ENCODE results near the gene SPANXN4.

Gene SPANXN4

GRCh38 chrX:143025628-143026027 lies at the start of gene SPANXN4:
Gene SPANXN4, plus strand, starts transcription at chrX:143025928. Its CDS starts 87 bp downstream, at chrX:143026015.
- no peak for DNase-seq (ENCODE audit: low spot score)

- peak; percentile 33 for DNase-seq (ENCODE audit: low spot score)
These were observed 48.4 kb upstream of the SPANXN4 start for GRCh38 chrX:142977128-142977914.

GRCh38 chrX:142978130-142978684 lies 47.5 kb upstream of the SPANXN4 start:
- no peak for DNase-seq (ENCODE audit: low spot score)

GRCh38 chrX:142982679-142983078 lies 43.0 kb upstream of the SPANXN4 start:
- no peak for DNase-seq (ENCODE audit: low spot score)

- DNase-seq (ENCODE audit: low spot score): no peak
These were observed 30.7 kb upstream of the SPANXN4 start for GRCh38 chrX:142994988-142995387.

GRCh38 chrX:142998447-142999198 lies 27.1 kb upstream of the SPANXN4 start:
- no peak for DNase-seq (ENCODE audit: low spot score)

GRCh38 chrX:142999199-142999701 lies 26.5 kb upstream of the SPANXN4 start:
- no peak for DNase-seq (ENCODE audit: low spot score)

GRCh38 chrX:143002206-143002605 lies 23.5 kb upstream of the SPANXN4 start:
- DNase-seq (ENCODE audit: low spot score): no peak

- no peak for DNase-seq (ENCODE audit: low spot score)
These were observed 8.5 kb upstream of the SPANXN4 start for GRCh38 chrX:143017272-143017671.

GRCh38 chrX:143027275-143027674 lies 1.5 kb downstream of the SPANXN4 start:
- DNase-seq (ENCODE audit: low spot score): no peak

GRCh38 chrX:143047511-143047910 lies 21.8 kb downstream of the SPANXN4 start:
- no peak for DNase-seq (ENCODE audit: low spot score)

- no peak for DNase-seq (ENCODE audit: low spot score)
These were observed 32.4 kb downstream of the SPANXN4 start for GRCh38 chrX:143058120-143058519.

GRCh38 chrX:143081231-143081630 lies 55.5 kb downstream of the SPANXN4 start:
- DNase-seq (ENCODE audit: low spot score): no peak

GRCh38 chrX:143082537-143082936 lies 56.8 kb downstream of the SPANXN4 start:
- no peak for DNase-seq (ENCODE audit: low spot score)

Data from NAMALWA (cell line).